Psoas muscle (tissue), 8 donors: ENCODE measurements around the gene IL23R. TPM values are rescaled to one million over a fixed set of nuclear protein-coding genes. Genes with fewer than 3 reads are reported as not detected.

Experiments used
- ATAC-seq, 4 donors: fragments of 200-7000 bp; cut with Tn5 transposase; one replicate each; pipeline ENCODE4 v1.9.1; 2020; ENCODE audit warnings: moderate library complexity in 3 of 4, mild to moderate bottlenecking in 2 of 4
- DNase-seq, 2 donors: peaks; one replicate each; pipeline ENCODE4 v3.0.0-alpha.2; 2020
- H3K27ac ChIP-seq: fragments of 200-600 bp; one replicate; pipeline ENCODE4 v1.8.0; 2022
- H3K27me3 ChIP-seq, 3 donors: fragments of 200-600 bp in 1 of 3; one replicate each; pipeline versions ENCODE4 v1.6.1 to v1.8.0; 2013 to 2022; ENCODE audit warnings: low read length in 2 of 3, mild to moderate bottlenecking in 2 of 3, moderate library complexity in 1 of 3; ENCODE audit not compliant: insufficient read depth in 3 of 3
- H3K36me3 ChIP-seq, 2 donors: fragments of 200-600 bp in 1 of 2; one replicate each; pipeline versions ENCODE4 v1.6.1 to v1.8.0; 2013 to 2022; ENCODE audit warnings: low read depth in 1 of 2, mild to moderate bottlenecking in 1 of 2, moderate library complexity in 1 of 2; ENCODE audit not compliant: insufficient read depth in 1 of 2
- H3K4me1 ChIP-seq: fragments of 200-600 bp; one replicate; pipeline ENCODE4 v1.8.0; 2022
- H3K4me3 ChIP-seq: fragments of 200-600 bp; one replicate; pipeline ENCODE4 v1.8.0; 2022; ENCODE audit warnings: mild to moderate bottlenecking
- H3K9me3 ChIP-seq: fragments of 200-600 bp; one replicate; pipeline ENCODE4 v1.8.0; 2022
- WGBS, 3 donors: extraction: QIAGEN DNeasy Blood & Tissue Kit; methylation state at CpG; one replicate each; pipeline versions ENCODE4 v1.1.6 to v1.1.7; 2013; 5-methylcytosine and 5-hydroxymethylcytosine counted together
- intact Hi-C, 2 donors: fragments of 100-400 bp; cut with DNase I; formaldehyde crosslinking; loops; one replicate each; pipeline versions ENCODE4 v1.11.0 to v1.14.2; 2022
- polyA plus RNA-seq, 3 donors: library from polyadenylated mRNA; stranded (reverse); fragments of 200-250 nt; gene quantifications; one replicate each; pipeline ENCODE4 v1.2.3, GENCODE V29; 2013
- total RNA-seq, 4 donors: library from RNA; stranded (reverse); fragmentation: NEBNext Ultra II Directional in 2 of 4; extraction: Animal tissue kit (Norgen Biotek cat#: 25700) in 2 of 4; gene quantifications; one replicate each; pipeline versions ENCODE4 v1.2.1 to v1.2.4, GENCODE V29; 2021 to 2023
- TF ChIP-seq, protein P1 (sequence below): fragments of 200-600 bp; IDR thresholded peaks from one replicate; pipeline ENCODE4 v1.8.0; 2022; ENCODE audit warnings: antibody characterized with exemption
- donor health status: healthy with polysubstance abuse.
- donor health status: DM: no; HTN: no; CAD: no; lungs with moderate emphysema.
- donor health status: Bipolar disorder and iron deficiency.
- donor health status: healthy.
- donor health status: DM: yes; HTN: yes; CAD: no.
- donor health status: DM: no; HTN: no; CAD: no.
- donor health status: DM: no; HTN: no; CAD: no.
- donor health status: DM: yes; HTN: yes; CAD: no.

The IL23R gene
- total and polyA plus RNA-seq, 7 donors: not detected

DNA sequence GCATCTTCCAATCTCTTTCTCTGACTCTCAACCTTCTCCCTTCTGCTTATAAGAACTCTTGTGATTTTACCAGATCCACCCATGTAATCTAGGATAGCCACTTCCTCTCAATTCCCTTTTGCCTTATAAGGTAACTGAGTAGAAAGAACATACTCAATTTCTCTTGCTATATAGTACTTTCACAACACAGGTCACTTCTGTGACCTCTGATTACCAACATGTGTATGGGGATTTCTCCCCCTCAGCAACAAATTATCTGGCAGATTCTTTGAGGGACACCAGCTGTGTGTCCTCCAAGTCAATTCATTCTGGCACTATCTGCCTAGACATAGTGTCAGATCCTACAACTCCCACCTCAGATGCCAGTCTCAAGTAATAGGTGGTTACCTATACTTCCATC, 62.5 kb downstream of the IL23R start:
- no peak overlapping the region for H3K27ac ChIP-seq
- H3K4me3 ChIP-seq: no peak overlapping the region
- ATAC-seq (no peak), DNase-seq (no peak)
- H3K36me3 ChIP-seq: no peaks in the 10 kb centered on the region
- TF ChIP-seq, protein P1, sequence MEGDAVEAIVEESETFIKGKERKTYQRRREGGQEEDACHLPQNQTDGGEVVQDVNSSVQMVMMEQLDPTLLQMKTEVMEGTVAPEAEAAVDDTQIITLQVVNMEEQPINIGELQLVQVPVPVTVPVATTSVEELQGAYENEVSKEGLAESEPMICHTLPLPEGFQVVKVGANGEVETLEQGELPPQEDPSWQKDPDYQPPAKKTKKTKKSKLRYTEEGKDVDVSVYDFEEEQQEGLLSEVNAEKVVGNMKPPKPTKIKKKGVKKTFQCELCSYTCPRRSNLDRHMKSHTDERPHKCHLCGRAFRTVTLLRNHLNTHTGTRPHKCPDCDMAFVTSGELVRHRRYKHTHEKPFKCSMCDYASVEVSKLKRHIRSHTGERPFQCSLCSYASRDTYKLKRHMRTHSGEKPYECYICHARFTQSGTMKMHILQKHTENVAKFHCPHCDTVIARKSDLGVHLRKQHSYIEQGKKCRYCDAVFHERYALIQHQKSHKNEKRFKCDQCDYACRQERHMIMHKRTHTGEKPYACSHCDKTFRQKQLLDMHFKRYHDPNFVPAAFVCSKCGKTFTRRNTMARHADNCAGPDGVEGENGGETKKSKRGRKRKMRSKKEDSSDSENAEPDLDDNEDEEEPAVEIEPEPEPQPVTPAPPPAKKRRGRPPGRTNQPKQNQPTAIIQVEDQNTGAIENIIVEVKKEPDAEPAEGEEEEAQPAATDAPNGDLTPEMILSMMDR: no peak
- no peaks in the 10 kb centered on the region for H3K4me1 ChIP-seq
- intact Hi-C loops: no loop called here
- H3K27me3 ChIP-seq: peaks cover 0 to 3% (median 0%) of the 10 kb centered on the region in 3 donors
- no peaks in the 10 kb centered on the region for H3K9me3 ChIP-seq

GRCh38 chr1:67230539-67230938, 64.3 kb downstream of the IL23R start:
- no peaks in the 10 kb centered on the region for H3K9me3 ChIP-seq
- 53 to 77% (median 75%) methylated on average over 3 of the region's 3 CpGs for WGBS, 3 donors
- no peaks in the 10 kb centered on the region for H3K4me1 ChIP-seq
- ATAC-seq (no peak), DNase-seq (no peak)
- intact Hi-C loops: loop anchor here (10.0 kb wide), 2 partner anchors 74 to 114 kb away; partner anchors contain the start of gene IL12RB2 (in 1 of the 2)
- no peak overlapping the region for H3K27ac ChIP-seq
- no peaks in the 10 kb centered on the region for H3K36me3 ChIP-seq
- no peak overlapping the region for H3K4me3 ChIP-seq
- TF ChIP-seq, protein P1: no peak
- peaks cover 0 to under 1% (median 0%) of the 10 kb centered on the region in 3 donors for H3K27me3 ChIP-seq

GRCh38 chr1:67236277-67236676, 70.0 kb downstream of the IL23R start:
- Histone ChIP-seq H3K4me1 (no peaks in the 10 kb centered on the region), H3K27ac (no peak overlapping the region), H3K4me3 (no peak overlapping the region), H3K27me3 (peaks cover 0 to 2% (median 0%) of the 10 kb centered on the region in 3 donors), H3K9me3 (no peaks in the 10 kb centered on the region), H3K36me3 (no peaks in the 10 kb centered on the region)
- ATAC-seq (no peak), DNase-seq (no peak)
- TF ChIP-seq, protein P1: no peak
- 43 to 45% (median 44%) methylated on average over 3 of the region's 3 CpGs for WGBS, 3 donors
- intact Hi-C loops: loop anchor here (2.0 to 10.0 kb wide), 4 partner anchors 69 to 259 kb away; partner anchors contain the start of gene IL12RB2 (in 1 of the 2)

DNA sequence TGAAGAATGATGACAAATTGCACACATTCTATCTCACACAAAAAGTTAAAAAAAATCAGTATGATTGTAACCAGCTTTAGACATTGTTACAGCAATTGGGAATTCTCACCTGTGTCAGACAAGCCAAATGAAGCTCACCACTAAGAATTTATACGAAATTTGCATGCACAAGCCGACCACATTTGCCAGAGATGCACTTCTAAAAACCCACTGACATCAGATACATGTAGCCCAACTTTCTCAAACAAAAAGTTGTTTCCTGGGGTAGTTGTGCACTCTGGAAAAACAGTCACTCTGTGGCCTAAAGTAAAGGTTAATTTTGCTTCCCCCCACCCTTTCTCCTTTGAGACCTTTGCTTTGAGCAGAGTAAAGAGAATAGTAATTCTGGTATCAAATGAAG, 73.5 kb downstream of the IL23R start:
- Histone ChIP-seq H3K36me3 (no peaks in the 10 kb centered on the region), H3K4me3 (no peak overlapping the region), H3K4me1 (no peaks in the 10 kb centered on the region), H3K27me3 (peaks cover 0 to 2% (median 0%) of the 10 kb centered on the region in 3 donors), H3K27ac (no peak overlapping the region), H3K9me3 (no peaks in the 10 kb centered on the region)
- TF ChIP-seq, protein P1: no peak
- no peak for ATAC-seq
- DNase-seq: no peak
- intact Hi-C loops: loop anchor here (5.0 to 10.0 kb wide), 3 partner anchors 65 to 253 kb away; partner anchors contain the start of gene IL12RB2 (in 1 of the 2)
- WGBS, 3 donors: 43 to 90% (median 54%) methylated on average over 2 of the region's 2 CpGs

- TF ChIP-seq, protein P1: no peak
- no peaks in the 10 kb centered on the region for H3K9me3 ChIP-seq
- DNase-seq (no peak), ATAC-seq (no peak)
- H3K27me3 ChIP-seq: no peaks in the 10 kb centered on the region
- no peaks in the 10 kb centered on the region for H3K4me1 ChIP-seq
- intact Hi-C loops: no loop called here
- H3K4me3 ChIP-seq: no peak overlapping the region
- no peaks in the 10 kb centered on the region for H3K36me3 ChIP-seq
- 61 to 76% (median 64%) methylated on average over 1 of the region's 1 CpG for WGBS, 3 donors
- no peak overlapping the region for H3K27ac ChIP-seq
These were observed 75.0 kb downstream of the IL23R start for GRCh38 chr1:67241200-67241746.
